AG10803 (cell line): ENCODE measurements around the gene CNTNAP2.

ENCODE experiments used
- DNase-seq: peaks from one replicate; pipeline ENCODE4 v3.0.0; 2010; ENCODE audit warnings: low read depth
- H3K4me3 ChIP-seq: 2 replicates; pipeline ENCODE4 v1.5.1; 2011; ENCODE audit warnings: mild to moderate bottlenecking, low read length, control low read depth
- TF ChIP-seq, protein P1 (sequence below): conservative IDR thresholded peaks from 2 replicates; pipeline ENCODE4 v1.5.1; 2011; ENCODE audit warnings: mild to moderate bottlenecking, low read length, control low read depth, inconsistent platforms

CNTNAP2 gene

DNA sequence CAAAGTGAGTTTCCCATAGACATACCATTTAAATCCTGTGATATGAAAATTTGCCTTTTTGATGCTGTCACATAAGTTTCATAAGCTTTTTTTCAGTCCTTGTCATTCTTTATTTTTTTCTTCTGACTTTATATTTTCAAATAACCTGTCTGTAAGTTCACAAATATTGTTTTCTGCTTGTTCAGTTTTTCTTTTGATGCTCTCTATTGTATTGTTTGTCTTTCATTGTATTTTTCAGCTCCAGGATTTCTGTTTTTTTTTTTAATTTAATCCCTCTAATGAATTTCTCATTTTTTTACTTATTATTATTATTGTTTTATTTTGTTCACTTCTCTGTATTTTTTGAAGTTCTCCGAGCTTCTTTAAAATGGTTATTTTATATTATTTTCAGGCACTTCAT, 623.4 kb downstream of the CNTNAP2 start:
- H3K4me3 ChIP-seq = no peak overlapping the region
- no peak for DNase-seq
- TF ChIP-seq, protein P1, sequence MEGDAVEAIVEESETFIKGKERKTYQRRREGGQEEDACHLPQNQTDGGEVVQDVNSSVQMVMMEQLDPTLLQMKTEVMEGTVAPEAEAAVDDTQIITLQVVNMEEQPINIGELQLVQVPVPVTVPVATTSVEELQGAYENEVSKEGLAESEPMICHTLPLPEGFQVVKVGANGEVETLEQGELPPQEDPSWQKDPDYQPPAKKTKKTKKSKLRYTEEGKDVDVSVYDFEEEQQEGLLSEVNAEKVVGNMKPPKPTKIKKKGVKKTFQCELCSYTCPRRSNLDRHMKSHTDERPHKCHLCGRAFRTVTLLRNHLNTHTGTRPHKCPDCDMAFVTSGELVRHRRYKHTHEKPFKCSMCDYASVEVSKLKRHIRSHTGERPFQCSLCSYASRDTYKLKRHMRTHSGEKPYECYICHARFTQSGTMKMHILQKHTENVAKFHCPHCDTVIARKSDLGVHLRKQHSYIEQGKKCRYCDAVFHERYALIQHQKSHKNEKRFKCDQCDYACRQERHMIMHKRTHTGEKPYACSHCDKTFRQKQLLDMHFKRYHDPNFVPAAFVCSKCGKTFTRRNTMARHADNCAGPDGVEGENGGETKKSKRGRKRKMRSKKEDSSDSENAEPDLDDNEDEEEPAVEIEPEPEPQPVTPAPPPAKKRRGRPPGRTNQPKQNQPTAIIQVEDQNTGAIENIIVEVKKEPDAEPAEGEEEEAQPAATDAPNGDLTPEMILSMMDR = no peak

GRCh38 chr7:146741911-146742310, 625.3 kb downstream of the CNTNAP2 start:
- H3K4me3 ChIP-seq = no peak overlapping the region
- no peak for DNase-seq
- TF ChIP-seq, protein P1 = no peak

GRCh38 chr7:146754385-146754784, 637.8 kb downstream of the CNTNAP2 start:
- no peak for DNase-seq
- no peak overlapping the region for H3K4me3 ChIP-seq
- TF ChIP-seq, protein P1 = no peak

DNA sequence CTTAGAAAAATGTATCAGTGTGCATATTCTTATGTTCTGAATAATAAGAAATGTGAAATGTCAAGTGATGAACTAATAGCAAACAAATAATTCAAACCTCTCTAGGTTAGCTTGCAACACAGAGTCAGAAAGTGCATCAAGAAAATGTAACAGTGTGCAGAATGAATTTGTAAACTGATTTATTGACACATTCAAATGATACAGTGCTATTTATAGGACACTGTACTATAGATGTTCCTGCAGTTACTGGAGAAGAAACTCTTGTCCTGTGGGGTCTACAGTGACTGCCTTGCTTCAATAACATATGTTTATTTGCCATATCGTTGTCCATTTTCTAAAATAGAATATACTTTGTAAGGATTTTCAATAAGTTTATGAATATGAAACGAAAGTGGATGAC, 639.0 kb downstream of the CNTNAP2 start:
- no peak overlapping the region for H3K4me3 ChIP-seq
- TF ChIP-seq, protein P1 = no peak
- no peak for DNase-seq

- no peak for DNase-seq
- TF ChIP-seq, protein P1 = no peak
- no peak overlapping the region for H3K4me3 ChIP-seq
Measured at GRCh38 chr7:146764458-146764857, 647.9 kb downstream of the CNTNAP2 start.

- DNase-seq = no peak
- no peak overlapping the region for H3K4me3 ChIP-seq
- TF ChIP-seq, protein P1 = no peak
Measured at GRCh38 chr7:146768957-146769356, 652.4 kb downstream of the CNTNAP2 start.

DNA sequence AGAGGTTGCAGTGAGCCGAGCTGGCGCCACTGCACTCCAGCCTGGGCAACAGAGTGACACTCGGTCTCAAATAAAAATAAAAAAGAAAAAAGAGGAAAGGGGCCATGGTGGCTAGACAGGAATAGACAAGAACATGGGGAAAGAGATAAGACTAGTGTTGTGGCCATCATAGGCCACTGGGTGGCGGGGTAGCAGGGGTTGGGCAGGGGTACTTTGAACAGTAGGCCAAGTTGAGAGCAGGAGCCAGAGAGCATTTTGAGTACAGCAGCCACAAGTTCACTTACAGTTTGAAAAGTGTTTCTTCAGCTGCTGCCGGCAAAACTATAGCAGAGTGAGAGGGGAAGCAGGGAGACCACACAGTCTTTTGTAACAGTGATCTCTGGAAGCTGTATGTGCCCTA, 656.0 kb downstream of the CNTNAP2 start:
- TF ChIP-seq, protein P1 = no peak
- H3K4me3 ChIP-seq = no peak overlapping the region
- DNase-seq = no peak
